Measurements from ENCODE around the gene ETV1. TPM values are rescaled to one million over a fixed set of nuclear protein-coding genes. Genes with fewer than 3 reads are reported as not detected.

ETV1 gene
- total RNA-seq, 1 experiment from 2014 or later = 68.5 TPM

DNA sequence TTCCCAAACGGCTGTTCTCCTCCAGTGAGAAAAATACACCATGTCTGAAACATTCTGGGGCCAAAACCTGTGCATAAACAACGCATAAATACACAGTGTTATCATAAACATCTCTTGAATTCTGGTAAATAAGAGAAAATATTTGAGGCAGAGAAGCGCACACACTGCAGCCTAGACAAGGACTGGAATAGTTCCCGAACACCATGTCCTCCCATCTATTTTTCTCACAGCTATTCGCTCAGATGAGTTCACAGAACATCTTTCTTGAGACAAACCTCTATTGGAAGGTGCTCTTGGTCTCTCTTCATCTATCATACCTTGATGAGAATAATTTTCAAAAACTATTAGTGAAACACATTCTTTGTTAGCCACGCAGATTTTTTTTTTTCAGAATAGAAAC is 24.4 kb downstream of the ETV1 start:
- no peak overlapping the region for H3K4ac ChIP-seq (ENCODE audit: low read depth, low read length)
- no peak overlapping the region for H3K9ac ChIP-seq (ENCODE audit: extremely low read depth, insufficient read length, low read length)
- WGBS (ENCODE audit: extremely low coverage, insufficient read length, low lambda C conversion rate) = no CpG with 5 or more reads among the region's 6 CpGs
- no peaks in the 10 kb centered on the region for H4K20me1 ChIP-seq (ENCODE audit: control insufficient read depth, insufficient read depth, insufficient read length)
- peaks cover 3 to 7% (median 5%) of the 10 kb centered on the region in 3 experiments; a peak in 6 of 7 replicates for H3K36me3 Mint-ChIP-seq (ENCODE audit: insufficient read depth in 1 of 3, low read depth in 3 of 3)
- H3K23me2 ChIP-seq (ENCODE audit: insufficient read length, low read depth, low read length, poor library complexity, severe bottlenecking) = no peaks in the 10 kb centered on the region
- no peak overlapping the region for H2AK5ac ChIP-seq (ENCODE audit: insufficient read length, low read length)
- H4K8ac ChIP-seq (replicated peaks; ENCODE audit: insufficient read length, low read depth, low read length) = no peak overlapping the region
- no peaks in the 10 kb centered on the region for H3K79me1 ChIP-seq (ENCODE audit: insufficient read depth, low read depth, low read length, poor library complexity, severe bottlenecking)
- no peak for TF ChIP-seq CTCF (conservative IDR thresholded peaks at IDR 0.05)
- H2BK5ac ChIP-seq (ENCODE audit: insufficient read length, low read length) = no peak overlapping the region
- no peak overlapping the region for H2BK120ac ChIP-seq (ENCODE audit: low read depth, low read length, poor library complexity, severe bottlenecking)
- no peak overlapping the region for H3K56ac ChIP-seq (ENCODE audit: insufficient read length, low read depth, low read length)
- no peak overlapping the region for H2BK15ac ChIP-seq (ENCODE audit: low read depth, low read length)
- H3K18ac ChIP-seq (ENCODE audit: insufficient read length, low read depth, low read length) = no peak overlapping the region
- DNase-seq = no peak
- H4K91ac ChIP-seq (ENCODE audit: insufficient read length, low read depth, low read length) = no peak overlapping the region
- no peak overlapping the region for H3K27ac ChIP-seq (ENCODE audit: insufficient read length, low read depth, low read length)
- no peaks in the 10 kb centered on the region for H3K27me3 ChIP-seq (ENCODE audit: insufficient read depth, low read length)
- H3K23ac ChIP-seq (ENCODE audit: insufficient read length, low read depth, low read length) = no peak overlapping the region
- H2AFZ ChIP-seq (ENCODE audit: low read length) = no peak overlapping the region
- no peaks in the 10 kb centered on the region; the same call in 1 of the 2 replicates for H3K79me2 ChIP-seq (ENCODE audit: insufficient read depth, low read length)
- no peak overlapping the region for H3K4me3 Mint-ChIP-seq
- no peak overlapping the region for H3T11ph ChIP-seq (ENCODE audit: low read length)
- peaks cover 3% of the 10 kb centered on the region; the same call in 1 of the 2 replicates for H3K4me1 ChIP-seq (ENCODE audit: insufficient read depth, low read length)
- H3K4me1 Mint-ChIP-seq = peaks cover 11 to 13% of the 10 kb centered on the region in 2 experiments
- H3K9me3 ChIP-seq (ENCODE audit: control insufficient read depth, low read depth, low read length) = no peaks in the 10 kb centered on the region
- no peak overlapping the region for H2BK12ac ChIP-seq (ENCODE audit: insufficient read length, low read depth, low read length)
- no peak overlapping the region for H3K14ac ChIP-seq (ENCODE audit: insufficient read depth, low read length)
- no peaks in the 10 kb centered on the region for H3K27me3 Mint-ChIP-seq (ENCODE audit: low read depth)
- peaks cover 0 to 1% of the 10 kb centered on the region in 2 experiments; a peak in 1 of 5 replicates for H3K9me3 Mint-ChIP-seq
- H4K5ac ChIP-seq (ENCODE audit: insufficient read length, low read depth, low read length) = no peak overlapping the region
- H2BK20ac ChIP-seq (ENCODE audit: low read depth, low read length, poor library complexity, severe bottlenecking) = no peak overlapping the region
- H3K27ac Mint-ChIP-seq = no peak overlapping the region
- no peak overlapping the region for H3K4me2 ChIP-seq (ENCODE audit: insufficient read depth, insufficient read length, low read length)
